Dermis blood vessel endothelial cell (primary cell): ENCODE measurements around the gene RBMS3. TPM values are rescaled to one million over a fixed set of nuclear protein-coding genes. Genes with fewer than 3 reads are reported as not detected.

Experiments
- DNase-seq: peaks from one replicate; pipeline ENCODE4 v3.0.0; 2010
- total RNA-seq: library from RNA; depleted of rRNA; stranded (reverse); fragments of >200 nt; gene quantifications from 2 replicates; pipeline ENCODE4 v1.2.3, GENCODE V29; 2014

Gene RBMS3
- total RNA-seq, 1 donor from 2014 or later = 37.6 TPM

DNA sequence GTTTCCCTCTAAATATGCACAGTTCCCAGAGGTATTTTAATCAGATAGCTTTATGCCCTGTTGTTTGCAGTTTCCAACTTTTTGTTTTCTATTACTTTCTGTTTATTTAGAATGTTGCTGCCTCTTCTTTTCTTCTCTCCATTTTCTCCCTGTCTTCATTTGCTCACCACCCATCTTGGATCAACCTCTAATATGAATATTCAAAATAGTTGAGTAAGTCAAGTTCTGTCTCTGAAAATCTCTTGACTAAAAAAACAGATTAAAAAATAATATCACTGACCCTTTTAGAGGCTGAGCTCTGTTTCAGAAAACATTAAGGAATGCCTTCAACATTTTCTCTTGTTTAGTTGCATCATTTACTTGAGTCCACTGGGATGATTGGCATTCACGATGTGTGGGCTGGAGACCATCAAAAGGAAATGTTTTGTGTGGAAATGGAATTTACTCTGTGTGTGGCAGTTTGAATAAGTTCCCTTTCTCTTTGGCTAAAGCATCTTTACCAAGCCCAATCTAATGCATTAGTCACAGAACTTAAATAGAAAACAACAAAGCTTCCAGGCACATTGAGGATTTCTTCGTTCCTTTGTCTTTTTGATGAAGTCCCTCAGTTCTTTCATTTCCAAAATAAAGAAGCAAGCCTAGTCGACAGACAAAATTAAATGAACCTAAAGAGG lies 691.6 kb downstream of the RBMS3 start:
- DNase-seq = peak; percentile 19

DNA sequence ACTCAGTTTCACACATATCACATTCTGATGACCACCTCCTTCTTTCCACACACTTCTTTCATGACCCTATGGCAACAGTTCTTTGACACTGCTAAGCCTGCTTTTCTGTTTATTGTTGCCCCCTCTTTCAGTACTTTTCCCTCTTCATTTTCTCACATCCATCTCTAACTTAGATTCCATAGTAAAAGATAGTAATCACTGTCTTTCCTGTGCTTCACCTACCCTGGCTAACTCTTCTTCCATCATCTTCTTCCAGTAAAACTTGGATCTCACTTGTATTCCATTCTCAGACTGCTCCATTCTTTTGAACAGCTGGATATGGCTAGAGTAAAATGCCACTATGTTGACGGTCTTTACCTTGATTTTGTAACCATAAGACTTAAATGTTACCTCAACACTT lies 692.9 kb downstream of the RBMS3 start:
- no peak for DNase-seq

- peak; percentile 59 for DNase-seq
Observed at GRCh38 chr3:29976871-29977270, 696.0 kb downstream of the RBMS3 start.

- no peak for DNase-seq
Observed at GRCh38 chr3:29977360-29977759, 696.5 kb downstream of the RBMS3 start.

DNA sequence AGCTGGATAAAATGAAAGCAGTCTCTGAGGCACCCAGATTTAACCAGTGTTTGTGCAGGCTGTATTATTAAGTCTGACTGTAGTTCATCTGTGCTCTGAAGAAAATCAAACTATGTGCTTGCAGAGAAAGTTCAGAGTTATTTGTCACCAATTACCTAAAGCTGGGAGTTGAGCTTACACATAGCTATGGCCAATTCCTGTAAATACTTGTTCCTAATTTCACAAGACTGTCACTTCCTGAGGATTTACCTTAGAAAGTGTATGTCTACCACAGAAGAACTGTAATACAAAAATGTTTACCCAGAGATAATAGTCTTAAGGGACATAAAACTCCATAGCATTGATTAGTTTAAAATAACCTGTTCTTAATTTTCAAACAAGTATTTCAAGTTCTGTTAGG lies 697.2 kb downstream of the RBMS3 start:
- no peak for DNase-seq

DNA sequence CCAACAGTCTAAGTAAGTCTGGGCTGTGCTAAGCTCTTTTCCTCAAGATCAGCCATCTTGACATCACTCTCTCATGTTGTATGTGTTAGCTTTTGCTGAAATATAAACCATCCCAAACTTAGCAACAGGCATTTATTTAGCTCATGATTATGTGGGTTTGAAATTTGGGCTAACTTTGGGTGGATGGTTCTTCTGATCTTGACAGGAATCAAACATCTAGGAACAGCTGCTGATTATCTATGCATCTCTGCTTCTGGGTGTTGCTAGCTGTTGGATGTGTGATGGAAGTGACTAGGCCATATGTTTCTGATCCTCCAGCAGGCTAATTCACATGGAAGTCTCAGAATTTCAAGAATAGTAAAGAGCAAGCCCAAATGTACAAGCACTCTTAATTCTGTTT lies 710.3 kb downstream of the RBMS3 start:
- DNase-seq = no peak

- DNase-seq = no peak
Observed at GRCh38 chr3:30002797-30003196, 721.9 kb downstream of the RBMS3 start.

GRCh38 chr3:30003741-30004140 lies 722.9 kb downstream of the RBMS3 start:
- no peak for DNase-seq

- no peak for DNase-seq
Observed at GRCh38 chr3:30004481-30004880, 723.6 kb downstream of the RBMS3 start.

DNA sequence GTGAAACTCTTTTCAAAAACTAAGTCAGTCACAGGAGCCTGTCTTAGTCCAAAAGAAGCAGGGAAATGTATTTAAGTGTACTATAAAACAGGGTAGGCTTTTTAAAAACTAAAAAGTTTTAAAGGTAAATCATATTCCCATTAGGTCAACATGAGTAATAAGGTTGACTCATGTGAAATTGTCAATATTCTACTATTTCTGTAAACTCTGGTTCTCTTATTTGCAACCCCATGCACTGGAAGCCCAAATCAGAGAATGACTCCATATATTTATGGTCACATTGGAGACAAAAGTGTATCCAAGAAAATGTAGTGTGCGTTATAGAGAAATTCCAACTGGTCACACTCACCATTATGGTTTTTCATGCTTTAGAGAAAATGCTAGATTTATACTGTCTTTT lies 725.2 kb downstream of the RBMS3 start:
- DNase-seq = no peak

DNA sequence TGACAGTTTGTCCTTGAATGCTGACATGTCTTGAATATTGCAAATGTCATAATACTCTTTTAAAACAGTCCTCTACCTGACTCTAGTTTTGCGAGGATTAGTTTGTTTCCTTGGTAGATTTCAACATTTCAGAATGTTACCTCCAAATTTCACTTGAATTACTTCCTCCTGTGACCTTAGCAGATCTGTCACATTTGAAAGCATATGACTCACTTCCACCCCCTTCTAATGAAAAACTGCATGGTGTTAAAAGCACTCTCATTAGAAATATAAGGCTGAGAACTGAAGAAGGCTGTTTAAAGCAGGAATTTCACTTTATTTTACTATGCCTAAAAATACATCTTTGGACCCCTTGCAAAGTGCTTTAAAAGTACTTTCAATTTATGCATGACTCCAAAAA lies 726.8 kb downstream of the RBMS3 start:
- peak; percentile 54 for DNase-seq

DNA sequence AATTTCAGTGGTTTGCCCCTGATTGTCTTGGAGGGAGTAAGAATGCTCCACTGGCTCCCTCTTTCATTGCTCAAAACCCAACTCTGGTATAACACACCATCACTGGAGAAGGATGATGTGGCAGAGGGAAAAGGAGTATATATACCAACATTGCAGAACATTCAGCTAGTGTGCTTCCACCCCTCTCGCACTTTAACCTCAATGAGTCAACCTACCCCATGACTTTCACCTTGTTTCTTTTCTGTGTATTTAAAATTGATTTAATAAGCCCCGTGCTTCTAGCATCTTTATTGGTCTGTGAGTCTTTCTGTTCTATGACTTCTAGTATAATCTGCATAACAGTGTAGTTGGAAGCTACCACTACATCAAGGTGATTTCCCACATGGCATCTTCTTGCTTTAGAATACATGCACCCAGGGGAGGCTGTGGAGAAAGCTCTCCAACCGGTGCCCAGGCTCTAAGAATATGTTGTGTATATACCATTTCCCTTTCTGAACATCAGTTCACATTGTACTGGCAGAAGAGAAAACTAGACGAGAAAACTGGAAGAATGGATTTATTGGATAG lies 730.4 kb downstream of the RBMS3 start:
- no peak for DNase-seq

GRCh38 chr3:30012941-30013543 lies 732.2 kb downstream of the RBMS3 start:
- DNase-seq = peak; percentile 90

- peak; percentile 46 for DNase-seq
Observed at GRCh38 chr3:30017901-30018300, 737.0 kb downstream of the RBMS3 start.

- no peak for DNase-seq
Observed at GRCh38 chr3:30020380-30020779, 739.5 kb downstream of the RBMS3 start.

DNA sequence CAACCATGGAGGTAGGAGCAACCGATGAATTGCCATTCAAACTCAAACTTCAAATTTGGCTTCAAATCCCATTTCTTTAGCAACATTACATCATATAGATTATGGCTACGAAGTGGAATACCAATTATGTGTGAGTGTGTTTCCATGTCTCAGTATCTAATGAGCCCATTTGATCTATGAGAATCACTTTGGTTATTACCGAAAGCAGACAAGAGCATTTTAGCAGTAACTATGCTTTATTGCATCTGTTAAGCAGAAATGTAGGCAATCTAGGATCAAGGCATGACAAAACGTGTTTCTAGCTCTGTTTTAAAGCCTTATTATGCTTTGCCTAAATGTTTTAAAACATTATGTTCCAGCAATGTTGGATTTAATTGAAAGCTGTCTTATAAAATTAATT lies 743.6 kb downstream of the RBMS3 start:
- no peak for DNase-seq

GRCh38 chr3:30026851-30027250 lies 746.0 kb downstream of the RBMS3 start:
- DNase-seq = no peak

DNA sequence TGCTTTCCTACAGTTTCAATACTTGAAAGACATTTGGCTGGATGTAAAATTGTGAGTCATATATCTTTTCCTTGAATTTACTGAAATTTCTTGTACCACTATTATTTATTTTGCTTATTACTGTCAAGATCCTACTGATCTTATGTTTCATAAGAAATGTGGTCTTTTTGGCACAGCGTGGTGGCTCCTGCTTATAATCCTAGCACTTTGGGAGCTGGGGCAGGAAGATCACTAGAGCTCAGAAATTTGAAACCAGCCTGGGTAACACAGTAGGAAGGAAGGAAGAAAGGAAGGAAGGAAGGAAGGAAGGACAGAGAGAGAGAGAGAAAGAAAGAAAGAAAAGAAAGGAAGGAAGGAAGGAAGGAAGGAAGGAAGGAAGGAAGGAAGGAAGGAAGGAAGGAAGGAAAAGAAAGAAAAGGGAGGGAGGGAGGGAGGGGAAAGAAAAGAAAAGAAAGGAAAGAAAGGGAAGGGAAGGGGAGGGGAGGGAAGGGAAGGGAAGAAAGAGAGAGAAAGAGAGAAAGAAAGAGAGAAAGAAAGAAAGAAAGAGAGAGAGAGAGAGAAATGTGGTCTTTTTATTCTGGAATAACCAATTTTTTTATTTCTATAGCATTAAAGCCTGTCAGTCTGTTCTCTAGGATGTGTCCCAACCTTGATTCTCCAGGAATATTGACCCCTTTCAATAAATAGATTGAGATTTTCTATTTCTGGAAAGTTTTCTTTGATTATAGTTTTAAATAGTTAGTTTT lies 753.5 kb downstream of the RBMS3 start:
- no peak for DNase-seq

GRCh38 chr3:30035935-30036567 lies 755.2 kb downstream of the RBMS3 start:
- no peak for DNase-seq

- no peak for DNase-seq
Observed at GRCh38 chr3:30040126-30040525, 759.3 kb downstream of the RBMS3 start.

GRCh38 chr3:30041481-30041880 lies 760.6 kb downstream of the RBMS3 start:
- DNase-seq = peak; percentile 38

- peak; percentile 94 for DNase-seq
Observed at GRCh38 chr3:30042274-30042859, 761.5 kb downstream of the RBMS3 start.
